HG02973 (cell line): Measurements from ENCODE around the gene GJB3.
"Not testable (repeated sequence)": the region's sequence is repeated elsewhere in the genome, so short reads cannot be mapped to it uniquely, and the experiment has no call there.

Experiments
- ATAC-seq: cut with Tn5 transposase; IDR thresholded peaks from one replicate; pipeline ENCODE4 v1.9.1; 2021; ENCODE audit warnings: moderate library complexity; ENCODE audit not compliant: unreplicated experiment

The GJB3 gene

GRCh38 chr1:34785231-34785874 is 4.3 kb downstream of the GJB3 start:
- no peak for ATAC-seq

GRCh38 chr1:34785875-34786470 is 5.0 kb downstream of the GJB3 start:
- no peak for ATAC-seq

- ATAC-seq: no peak
These were observed 5.7 kb downstream of the GJB3 start for GRCh38 chr1:34786521-34787325.

GRCh38 chr1:34787461-34788420 is 6.7 kb downstream of the GJB3 start:
- no peak for ATAC-seq

DNA sequence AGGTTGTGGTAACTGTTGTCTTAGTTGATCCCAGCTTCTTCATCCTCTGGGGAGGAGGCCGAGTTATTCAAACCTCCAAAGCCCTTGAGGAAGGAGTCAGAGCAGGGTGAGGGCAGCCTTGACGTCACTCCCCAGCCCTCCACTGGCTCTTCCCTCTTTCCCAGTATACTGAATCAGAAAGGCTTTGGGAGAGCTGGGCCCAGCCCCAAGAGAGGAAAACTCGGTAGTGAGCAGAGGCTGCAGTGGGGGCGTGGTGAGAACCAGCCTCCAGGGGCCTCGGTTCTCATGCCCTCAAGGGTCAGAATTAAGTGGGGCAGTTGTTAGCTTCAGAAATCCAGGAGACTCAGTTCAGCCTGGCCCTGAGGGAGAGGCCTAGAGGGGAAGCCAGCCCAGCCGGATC is 10.0 kb downstream of the GJB3 start:
- no peak for ATAC-seq

DNA sequence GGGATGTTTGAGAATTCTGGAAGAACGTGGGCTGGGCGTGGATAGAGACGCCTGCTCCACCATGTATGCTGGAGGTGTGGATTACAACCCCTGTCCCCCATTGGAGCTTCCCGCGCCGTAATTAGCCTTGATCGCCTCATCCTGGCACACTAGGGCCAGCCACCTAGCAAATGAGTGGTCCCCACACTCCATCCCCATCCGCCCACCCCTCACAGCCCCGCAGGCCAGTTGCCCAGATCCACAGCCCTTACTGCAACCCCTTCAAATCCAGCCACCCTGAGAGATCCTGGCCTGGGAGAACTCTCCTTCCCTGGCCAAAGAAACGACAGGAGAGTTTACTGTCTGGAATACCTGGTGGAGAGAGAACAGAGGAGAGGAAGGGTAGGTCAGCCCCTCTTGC is 11.4 kb downstream of the GJB3 start:
- no peak for ATAC-seq

DNA sequence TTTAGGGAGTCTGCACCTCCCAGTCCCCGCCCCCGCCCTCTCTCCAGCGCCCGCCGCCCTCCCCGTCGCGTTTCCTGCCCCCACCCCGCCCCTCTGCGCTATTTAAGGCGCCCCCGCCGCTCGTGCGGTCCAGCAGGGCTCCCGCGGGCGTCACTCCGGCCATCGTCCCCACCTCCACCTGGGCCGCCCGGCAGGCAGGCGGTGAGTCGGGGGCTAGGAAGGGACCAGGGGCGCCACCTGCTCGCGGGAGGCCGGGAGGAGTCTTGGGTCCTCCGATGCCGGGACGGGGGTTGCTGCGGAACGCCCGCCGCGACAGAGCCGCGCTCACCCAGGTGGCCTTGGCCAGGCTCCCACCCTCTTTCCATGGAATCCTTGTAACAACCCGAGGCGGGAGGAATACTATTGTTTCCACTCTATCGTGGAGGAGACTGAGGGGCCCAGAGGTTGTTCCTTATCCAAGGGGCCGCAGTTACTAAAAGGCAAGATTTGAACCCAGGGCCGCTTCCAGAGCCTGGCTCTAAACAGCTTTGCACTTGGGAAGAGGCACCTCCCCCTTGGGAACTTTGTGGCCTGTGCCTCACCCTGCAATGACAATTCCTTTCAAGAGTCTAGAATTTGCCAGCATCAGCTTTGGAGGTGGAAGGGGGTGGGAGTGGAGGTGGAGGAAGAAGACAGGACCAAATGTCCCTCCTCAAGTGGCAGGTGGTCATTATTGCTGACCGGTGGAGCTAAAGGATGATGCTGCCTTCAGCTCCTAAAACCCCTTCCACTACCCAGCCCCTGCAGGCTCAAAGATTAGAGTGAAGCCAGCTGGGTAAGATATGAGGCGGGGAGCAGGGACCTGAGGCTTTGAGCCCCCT is 12.1 kb downstream of the GJB3 start, which contains the start of gene GJA4:
TSS of gene GJA4 (plus strand) at position 132 of the 860 bp plus-strand sequence. CDS start 1,215 bp downstream, outside the sequence.
- ATAC-seq: no peak

DNA sequence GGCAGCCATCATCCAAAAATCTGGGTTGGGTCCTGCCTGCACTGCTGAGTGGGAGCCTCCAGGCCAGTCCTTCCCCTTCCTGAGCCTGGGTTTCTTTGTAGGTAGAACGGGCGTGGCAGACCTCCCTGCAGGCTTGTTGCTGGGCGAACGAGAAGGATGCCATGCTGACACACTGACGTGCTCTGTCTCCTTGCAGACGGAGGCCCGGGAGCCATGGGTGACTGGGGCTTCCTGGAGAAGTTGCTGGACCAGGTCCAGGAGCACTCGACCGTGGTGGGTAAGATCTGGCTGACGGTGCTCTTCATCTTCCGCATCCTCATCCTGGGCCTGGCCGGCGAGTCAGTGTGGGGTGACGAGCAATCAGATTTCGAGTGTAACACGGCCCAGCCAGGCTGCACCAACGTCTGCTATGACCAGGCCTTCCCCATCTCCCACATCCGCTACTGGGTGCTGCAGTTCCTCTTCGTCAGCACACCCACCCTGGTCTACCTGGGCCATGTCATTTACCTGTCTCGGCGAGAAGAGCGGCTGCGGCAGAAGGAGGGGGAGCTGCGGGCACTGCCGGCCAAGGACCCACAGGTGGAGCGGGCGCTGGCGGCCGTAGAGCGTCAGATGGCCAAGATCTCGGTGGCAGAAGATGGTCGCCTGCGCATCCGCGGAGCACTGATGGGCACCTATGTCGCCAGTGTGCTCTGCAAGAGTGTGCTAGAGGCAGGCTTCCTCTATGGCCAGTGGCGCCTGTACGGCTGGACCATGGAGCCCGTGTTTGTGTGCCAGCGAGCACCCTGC is 13.2 kb downstream of the GJB3 start:
- no peak for ATAC-seq

GRCh38 chr1:34794790-34795180 is 13.8 kb downstream of the GJB3 start:
- no peak for ATAC-seq

- ATAC-seq: no peak
These were observed 14.9 kb downstream of the GJB3 start for GRCh38 chr1:34795916-34796315.

DNA sequence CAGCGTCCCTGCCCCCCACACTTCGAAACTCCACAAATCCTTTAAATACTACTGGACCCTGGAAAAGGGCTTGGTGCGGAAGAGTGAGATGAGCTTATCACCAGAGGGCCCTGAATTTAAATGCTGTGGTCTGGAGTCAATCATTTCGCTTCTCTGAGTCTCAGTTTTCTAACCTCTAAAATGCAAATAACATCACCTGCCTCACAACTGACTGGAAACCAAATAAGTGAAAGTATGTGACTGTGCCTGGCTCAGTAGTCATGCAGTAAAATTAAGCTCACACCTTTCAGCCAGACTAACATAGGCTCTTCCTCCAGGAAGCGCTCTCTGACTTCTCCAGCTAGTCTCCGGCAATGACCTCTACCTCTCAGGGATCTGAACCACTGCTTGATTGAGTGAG is 16.0 kb downstream of the GJB3 start:
- no peak for ATAC-seq

- no peak for ATAC-seq
These were observed 19.2 kb downstream of the GJB3 start for GRCh38 chr1:34800214-34800613.

- ATAC-seq: no peak
These were observed 22.8 kb downstream of the GJB3 start for GRCh38 chr1:34803770-34804169.

GRCh38 chr1:34806396-34806795 is 25.4 kb downstream of the GJB3 start:
- no peak for ATAC-seq

DNA sequence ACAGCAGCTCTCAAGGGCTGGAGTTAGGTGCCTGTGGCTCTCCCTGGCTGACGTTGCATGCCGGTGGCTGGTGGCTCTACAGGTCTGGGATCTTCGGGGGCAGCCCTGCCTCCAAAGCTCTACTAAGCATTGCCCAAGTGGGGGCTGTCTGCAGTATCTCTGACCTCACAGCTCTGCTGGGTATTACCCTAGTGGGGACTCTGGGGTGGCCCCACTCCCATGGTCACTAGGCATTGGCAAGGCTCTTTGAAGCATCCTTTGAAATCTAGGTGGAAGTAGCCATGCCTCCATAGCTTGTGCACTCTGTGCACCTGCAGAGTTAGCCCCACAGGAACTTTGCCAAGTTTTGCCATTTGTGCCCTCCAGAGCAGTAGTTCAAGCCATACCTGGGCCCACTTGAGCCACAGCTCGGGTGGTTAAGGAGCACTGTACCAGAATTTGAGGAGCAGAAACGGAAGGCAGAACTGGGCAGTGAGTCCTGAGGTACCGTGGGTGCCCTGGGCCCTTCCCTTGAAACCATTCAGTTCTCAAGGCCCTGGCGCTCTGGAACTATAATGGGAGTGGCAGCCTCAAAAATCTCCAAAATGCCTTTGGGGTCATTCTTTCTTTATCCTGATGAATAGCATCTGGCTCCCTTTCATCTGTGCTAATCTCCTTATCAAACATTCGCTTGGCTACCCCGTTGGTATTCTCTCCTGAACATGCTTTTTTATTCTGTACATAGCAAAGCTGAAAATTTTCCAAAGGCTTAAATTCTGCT is 27.2 kb downstream of the GJB3 start:
- ATAC-seq: no peak

DNA sequence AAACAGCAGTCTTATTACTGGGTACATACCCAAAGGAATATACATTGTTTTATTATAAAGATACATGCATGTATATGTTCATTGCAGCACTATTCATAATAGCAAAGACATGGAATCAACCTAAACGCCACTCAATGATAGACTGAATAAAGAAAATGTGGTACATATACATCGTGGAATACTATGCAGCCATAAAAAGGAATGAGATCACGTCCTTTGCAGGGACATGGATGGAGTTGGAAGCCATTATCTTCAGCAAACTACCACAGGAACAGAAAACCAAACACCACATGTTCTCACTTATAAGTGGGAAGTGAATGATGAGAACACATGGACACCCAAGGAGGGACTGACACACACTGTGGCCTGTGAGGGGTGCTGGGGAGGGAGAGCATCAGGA is 29.8 kb downstream of the GJB3 start:
- ATAC-seq: not testable (repeated sequence)

GRCh38 chr1:34816332-34816731 is 35.3 kb downstream of the GJB3 start:
- no peak for ATAC-seq

GRCh38 chr1:34816778-34817177 is 35.8 kb downstream of the GJB3 start:
- no peak for ATAC-seq
